GM12878 (cell line): ENCODE measurements around the gene ANKRD37. TPM values are rescaled to one million over a fixed set of nuclear protein-coding genes. Genes with fewer than 3 reads are reported as not detected.
A peak's percentile ranks its signal among the peaks of the same experiment; 100 is the strongest.

Source experiments
- ATAC-seq: fragments of 200-7000 bp; cut with Tn5 transposase; 3 replicates; pipeline ENCODE4 v1.9.1; 2020; ENCODE audit warnings: mild to moderate bottlenecking, moderate library complexity
- BruUV-seq: library from RNA; stranded (reverse); fragments of 400-500 nt; replicated peaks from 2 replicates; lab custom pipeline; 2021; lab: Mats Ljungman, UMichigan
- CTCF ChIA-PET: fragments of 300-600 bp; sonication (Branson Sonifier 250); formaldehyde crosslinking; extraction: SDS; loops from one replicate; lab custom pipeline; 2021; ENCODE audit warnings: inconsistent platforms; lab: Yijun Ruan, JAX
- POLR2A ChIA-PET: fragments of 350-600 bp; formaldehyde crosslinking; extraction: SDS; loops from one replicate; lab custom pipeline; 2021; ENCODE audit warnings: inconsistent platforms; lab: Charles Lee
- RAD21 ChIA-PET: fragments of 300-600 bp; sonication (Branson Sonifier 250); formaldehyde crosslinking; loops from one replicate; lab custom pipeline; 2023; ENCODE audit warnings: antibody characterized with exemption; ENCODE audit not compliant: unreplicated experiment; lab: Charles Lee
- SMC1A ChIA-PET: fragments of 300-600 bp; sonication (Branson Sonifier 250); formaldehyde crosslinking; loops from one replicate; lab custom pipeline; 2023; ENCODE audit not compliant: unreplicated experiment, uncharacterized antibody; lab: Charles Lee
- DNase-seq: peaks from one replicate; pipeline ENCODE4 v3.0.0-alpha.2; 2011; ENCODE audit warnings: low read depth, low spot score
- FAIRE-seq: peaks from 3 replicates; lab custom pipeline; 2011; peaks lifted over from hg19 to GRCh38; lab: Jason Lieb, UNC
- H2AFZ ChIP-seq: 2 replicates; pipeline ENCODE4 v1.6.0; 2011; ENCODE audit warnings: low read depth, low read length, control low read depth; ENCODE audit not compliant: control insufficient read depth
- H3K27ac ChIP-seq: 2 replicates; pipeline ENCODE4 v1.5.1; 2011; ENCODE audit warnings: control low read depth; ENCODE audit not compliant: control insufficient read depth, insufficient read depth
- H3K27me3 ChIP-seq, 2 experiments: replicated peaks in 1 of 2; 2 replicates each; pipeline versions ENCODE4 v1.6.0 to v1.6.1; 2011; ENCODE audit warnings: low read length in 1 of 2; ENCODE audit not compliant: control insufficient read depth in 2 of 2, insufficient read depth in 2 of 2
- H3K36me3 ChIP-seq, 2 experiments: 2 replicates each; pipeline ENCODE4 v1.5.1; 2011; ENCODE audit warnings: low read length in 1 of 2; ENCODE audit not compliant: control insufficient read depth in 2 of 2, insufficient read depth in 2 of 2
- H3K4me1 ChIP-seq: 2 replicates; pipeline ENCODE4 v1.6.1; 2011; ENCODE audit warnings: mild to moderate bottlenecking, low read length, moderate library complexity, mixed read lengths; ENCODE audit not compliant: control insufficient read depth, insufficient read depth
- H3K4me2 ChIP-seq: 2 replicates; pipeline ENCODE4 v1.6.0; 2011; ENCODE audit warnings: control low read depth; ENCODE audit not compliant: control insufficient read depth, insufficient read depth
- H3K4me3 ChIP-seq: fragments of 200-600 bp; sonication (generic); 2 replicates; pipeline ENCODE4 v1.5.1; 2016
- H3K79me2 ChIP-seq: 2 replicates; pipeline ENCODE4 v1.6.0; 2011; ENCODE audit warnings: low read length; ENCODE audit not compliant: control insufficient read depth, insufficient read depth
- H3K9ac ChIP-seq: 2 replicates; pipeline ENCODE4 v1.8.0; 2011; ENCODE audit warnings: low read length, control low read depth, mixed read lengths; ENCODE audit not compliant: control insufficient read depth, insufficient read depth
- H3K9me3 ChIP-seq: replicated peaks from 3 replicates; pipeline ENCODE4 v1.5.1; 2011; ENCODE audit warnings: mild to moderate bottlenecking, low read length; ENCODE audit not compliant: control insufficient read depth, insufficient read depth
- H4K20me1 ChIP-seq: 2 replicates; pipeline ENCODE4 v1.6.0; 2011; ENCODE audit not compliant: control insufficient read depth, insufficient read depth
- EED ChIP-seq: sonication (generic); IDR thresholded peaks from 2 replicates; pipeline ENCODE4 v1.6.1; 2016; ENCODE audit warnings: antibody characterized with exemption, low read depth
- WGBS: methylation state at CpG from one replicate; pipeline ENCODE4 v1.1.6; 2016; ENCODE audit warnings: low lambda C conversion rate; ENCODE audit not compliant: insufficient replicate concordance, insufficient coverage; ENCODE audit errors: missing lambda C conversion rate; 5-methylcytosine and 5-hydroxymethylcytosine counted together
- in situ Hi-C: fragments of 300-500 bp; cut with MboI; formaldehyde crosslinking; loops from 9 replicates; pipeline ENCODE4 v1.14.3; 2018; ENCODE audit warnings: mixed read lengths
- intact Hi-C: fragments of 100-400 bp; cut with micrococcal nuclease; formaldehyde crosslinking; loops from one replicate; pipeline ENCODE4 v1.14.2; 2022; ENCODE audit not compliant: unreplicated experiment
- polyA plus RNA-seq, 11 experiments: library from polyadenylated mRNA; depleted of rRNA in 4 of 11; unstranded in 6 of 11; stranded (reverse) in 5 of 11; fragments of >200 nt; fragmentation: Nextera tagmentation in 4 of 11; fragmentation: Illumina TruSeq in 1 of 11; extraction: Ambion mirVana in 4 of 11; extraction: Trizol in 1 of 11; gene quantifications; 1 replicate in 1 of 11; 2 replicates in 10 of 11; pipeline versions ENCODE4 v1.2.1 to v1.2.3, GENCODE V29; 2011 to 2016; ENCODE audit warnings: inconsistent platforms in 2 of 11, missing spikeins in 2 of 11, low read depth in 1 of 11
- total RNA-seq, 4 experiments: library from RNA; depleted of rRNA in 3 of 4; stranded (reverse); fragments of >200 nt in 3 of 4; fragmentation: Illumina TruSeq in 1 of 4; extraction: Trizol in 1 of 4; gene quantifications; 2 replicates each; pipeline versions ENCODE4 v1.2.1 to v1.2.3, GENCODE V29; 2013 to 2021
- TF ChIP-seq, protein P1 (sequence below): fragments of 450-650 bp; formaldehyde crosslinking; IDR thresholded peaks from 2 replicates; pipeline ENCODE4 v1.4.0; 2022; ENCODE audit warnings: mild to moderate bottlenecking, moderate library complexity
- TF ChIP-seq, protein P2 (sequence below): IDR thresholded peaks from 2 replicates; pipeline ENCODE4 v1.6.1; 2012; ENCODE audit warnings: low read depth, low read length, improper control_type of control experiment

The ANKRD37 gene
- total and polyA plus RNA-seq, 10 of the 15 experiments (the other 5 are each of a cell fraction or from before 2014, with no cell fraction given) = 10.6 to 67.9 (median 24.2) TPM

DNA sequence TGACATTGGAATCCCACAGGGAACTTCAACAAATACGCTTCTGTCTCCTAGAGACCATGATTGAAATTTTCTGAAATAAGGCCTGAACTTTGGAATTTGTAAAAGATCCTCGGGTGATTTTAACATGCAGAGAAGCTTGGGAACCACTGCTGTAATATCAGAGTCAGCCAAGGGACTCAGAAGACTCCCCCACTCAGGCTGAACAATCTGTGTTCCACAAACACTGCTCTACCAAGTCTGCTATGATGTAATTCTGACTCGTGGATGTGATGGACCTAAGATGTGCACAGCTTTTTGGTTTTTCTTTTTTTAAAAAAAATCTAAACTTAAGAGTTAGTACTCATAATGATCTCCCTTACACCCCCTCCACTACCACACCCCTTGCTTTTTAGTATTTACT, 26.9 kb upstream of the ANKRD37 start:
- FAIRE-seq (no peak), ATAC-seq (no peak), DNase-seq (no peak)
- in situ Hi-C loops = no loop called here
- no peak overlapping the region for H3K4me2 ChIP-seq
- no peak overlapping the region for H3K4me3 ChIP-seq
- RAD21 ChIA-PET = no interaction called here
- no peaks in the 10 kb centered on the region for H3K27me3 ChIP-seq
- no peaks in the 10 kb centered on the region for H3K79me2 ChIP-seq
- no peaks in the 10 kb centered on the region for H4K20me1 ChIP-seq
- intact Hi-C loops = no loop called here
- no peak overlapping the region for H2AFZ ChIP-seq
- TF ChIP-seq, protein P1, sequence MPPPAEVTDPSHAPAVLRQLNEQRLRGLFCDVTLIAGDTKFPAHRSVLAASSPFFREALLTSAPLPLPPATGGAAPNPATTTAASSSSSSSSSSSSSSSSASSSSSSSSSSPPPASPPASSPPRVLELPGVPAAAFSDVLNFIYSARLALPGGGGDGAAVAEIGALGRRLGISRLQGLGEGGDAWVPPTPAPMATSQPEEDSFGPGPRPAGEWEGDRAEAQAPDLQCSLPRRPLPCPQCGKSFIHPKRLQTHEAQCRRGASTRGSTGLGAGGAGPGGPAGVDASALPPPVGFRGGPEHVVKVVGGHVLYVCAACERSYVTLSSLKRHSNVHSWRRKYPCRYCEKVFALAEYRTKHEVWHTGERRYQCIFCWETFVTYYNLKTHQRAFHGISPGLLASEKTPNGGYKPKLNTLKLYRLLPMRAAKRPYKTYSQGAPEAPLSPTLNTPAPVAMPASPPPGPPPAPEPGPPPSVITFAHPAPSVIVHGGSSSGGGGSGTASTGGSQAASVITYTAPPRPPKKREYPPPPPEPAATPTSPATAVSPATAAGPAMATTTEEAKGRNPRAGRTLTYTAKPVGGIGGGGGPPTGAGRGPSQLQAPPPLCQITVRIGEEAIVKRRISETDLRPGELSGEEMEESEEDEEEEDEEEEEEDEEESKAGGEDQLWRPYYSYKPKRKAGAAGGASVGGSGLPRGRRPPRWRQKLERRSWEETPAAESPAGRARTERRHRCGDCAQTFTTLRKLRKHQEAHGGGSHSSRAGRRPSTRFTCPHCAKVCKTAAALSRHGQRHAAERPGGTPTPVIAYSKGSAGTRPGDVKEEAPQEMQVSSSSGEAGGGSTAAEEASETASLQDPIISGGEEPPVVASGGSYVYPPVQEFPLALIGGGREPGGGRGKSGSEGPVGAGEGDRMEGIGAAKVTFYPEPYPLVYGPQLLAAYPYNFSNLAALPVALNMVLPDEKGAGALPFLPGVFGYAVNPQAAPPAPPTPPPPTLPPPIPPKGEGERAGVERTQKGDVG (CRISPR knock-in tag) = no peak
- TF ChIP-seq, protein P2, sequence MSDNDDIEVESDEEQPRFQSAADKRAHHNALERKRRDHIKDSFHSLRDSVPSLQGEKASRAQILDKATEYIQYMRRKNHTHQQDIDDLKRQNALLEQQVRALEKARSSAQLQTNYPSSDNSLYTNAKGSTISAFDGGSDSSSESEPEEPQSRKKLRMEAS = no peak
- no peak for TF ChIP-seq EED
- H3K9me3 ChIP-seq = no peaks in the 10 kb centered on the region
- POLR2A ChIA-PET = no interaction called here
- SMC1A ChIA-PET = interaction anchor here (1.0 to 1.6 kb wide), 2 partner anchors 12 to 24 kb away, joined by 3 read pairs; no protein-coding TSS in a partner anchor
- BruUV-seq = TSS peak; percentile 3
- H3K27ac ChIP-seq = no peak overlapping the region
- H3K4me1 ChIP-seq = no peaks in the 10 kb centered on the region
- H3K9ac ChIP-seq = no peak overlapping the region
- CTCF ChIA-PET = interaction anchor here (0.5 to 0.7 kb wide), 2 partner anchors 35 to 1265 kb away, joined by 5 read pairs; no protein-coding TSS in a partner anchor
- H3K36me3 ChIP-seq = peaks cover 1 to 47% of the 10 kb centered on the region in 2 experiments; a peak in 3 of 4 replicates
- WGBS = 91% methylated on average over 3 of the region's 3 CpGs
